B cell (primary cell): ENCODE results near the gene GNGT2. TPM values are rescaled to one million over a fixed set of nuclear protein-coding genes. Genes with fewer than 3 reads are reported as not detected.

ENCODE experiments used
- ATAC-seq: fragments of 200-7000 bp; cut with Tn5 transposase; one replicate; pipeline ENCODE4 v1.10.0; 2021; ENCODE audit warnings: low read depth, mild to moderate bottlenecking, moderate number of reproducible peaks, moderate library complexity
- CTCF ChIA-PET: fragments of 350-600 bp; sonication (Branson Sonifier 250); formaldehyde crosslinking; loops from one replicate; lab custom pipeline; 2021; ENCODE audit warnings: antibody characterized with exemption, inconsistent platforms; lab: Charles Lee
- POLR2A ChIA-PET: fragments of 350-600 bp; sonication (Branson Sonifier 250); formaldehyde crosslinking; loops from one replicate; lab custom pipeline; 2021; ENCODE audit warnings: antibody characterized with exemption; lab: Charles Lee
- DNase-seq: peaks from one replicate; pipeline ENCODE4 v3.0.0; 2013
- H2AFZ ChIP-seq: 2 replicates; pipeline ENCODE4 v1.6.1; 2012; ENCODE audit warnings: mild to moderate bottlenecking, low read depth, low read length; ENCODE audit not compliant: insufficient read depth, poor library complexity, severe bottlenecking
- H3K27ac ChIP-seq, 2 donors: 1 replicate in 1 of 2; 2 replicates in 1 of 2; pipeline ENCODE4 v1.5.1; 2012 to 2013; ENCODE audit warnings: low read length in 2 of 2, mild to moderate bottlenecking in 2 of 2, moderate library complexity in 1 of 2
- H3K27me3 ChIP-seq, 4 experiments: fragments of 200-600 bp in 1 of 4; sonication (generic) in 1 of 4; replicated peaks in 1 of 4; 1 replicate in 2 of 4; 2 replicates in 2 of 4; pipeline versions ENCODE4 v1.6.1 to v1.7.0; 2013 to 2016; ENCODE audit warnings: low read length in 3 of 4, mild to moderate bottlenecking in 2 of 4, mixed read lengths in 1 of 4, moderate library complexity in 1 of 4; ENCODE audit not compliant: insufficient read depth in 4 of 4, control insufficient read depth in 3 of 4; ENCODE audit errors: control extremely low read depth in 1 of 4
- H3K36me3 ChIP-seq, 2 experiments: replicated peaks in 1 of 2; 1 replicate in 1 of 2; 2 replicates in 1 of 2; pipeline versions ENCODE4 v1.6.1 to v1.7.1; 2013; ENCODE audit warnings: low read length in 1 of 2; ENCODE audit not compliant: insufficient read depth in 2 of 2, control insufficient read depth in 1 of 2; ENCODE audit errors: control extremely low read depth in 1 of 2, extremely low read depth in 1 of 2
- H3K4me1 ChIP-seq, 2 donors: fragments of 200-600 bp in 1 of 2; sonication (generic) in 1 of 2; 1 replicate in 1 of 2; 2 replicates in 1 of 2; pipeline versions ENCODE4 v1.5.1 to v1.6.1; 2013 to 2017; ENCODE audit warnings: low read length in 2 of 2; ENCODE audit not compliant: control insufficient read depth in 2 of 2, insufficient read depth in 2 of 2
- H3K4me2 ChIP-seq: replicated peaks from 2 replicates; pipeline ENCODE3; 2012; ENCODE audit warnings: mild to moderate bottlenecking, low read depth, low read length; ENCODE audit not compliant: poor library complexity, severe bottlenecking
- H3K4me3 ChIP-seq, 5 experiments: fragments of 200-600 bp in 1 of 5; sonication (generic) in 1 of 5; 1 replicate in 3 of 5; 2 replicates in 2 of 5; pipeline versions ENCODE4 v1.5.1 to v1.7.0; 2011 to 2016; ENCODE audit warnings: low read length in 4 of 5, mild to moderate bottlenecking in 4 of 5, low read depth in 2 of 5, control low read depth in 1 of 5, moderate library complexity in 1 of 5; ENCODE audit not compliant: insufficient read depth in 1 of 5; ENCODE audit errors: control extremely low read depth in 1 of 5, extremely low read depth in 1 of 5
- H3K79me2 ChIP-seq: fragments of 200-600 bp; sonication (generic); one replicate; pipeline ENCODE4 v1.6.0; 2016; ENCODE audit warnings: low read length; ENCODE audit not compliant: control insufficient read depth, insufficient read depth
- H3K9ac ChIP-seq: fragments of 200-600 bp; sonication (generic); 2 replicates; pipeline ENCODE4 v1.6.1; 2017; ENCODE audit warnings: mild to moderate bottlenecking, low read length, moderate library complexity
- H3K9me3 ChIP-seq, 3 donors: one replicate each; pipeline versions ENCODE4 v1.6.1 to v1.7.1; 2013; ENCODE audit warnings: low read length in 2 of 3; ENCODE audit not compliant: control insufficient read depth in 2 of 3, insufficient read depth in 1 of 3; ENCODE audit errors: control extremely low read depth in 1 of 3
- H4K20me1 ChIP-seq: 2 replicates; pipeline ENCODE4 v1.6.0; 2012; ENCODE audit warnings: mild to moderate bottlenecking, low read length; ENCODE audit not compliant: insufficient read depth, control insufficient read depth, poor library complexity, severe bottlenecking
- H3K27ac Mint-ChIP-seq: one replicate; pipeline ENCODE4 v1.8.0; 2021; ENCODE audit warnings: mixed read lengths
- H3K27me3 Mint-ChIP-seq: one replicate; pipeline ENCODE4 v1.8.0; 2021; ENCODE audit warnings: mixed read lengths
- H3K4me1 Mint-ChIP-seq: one replicate; pipeline ENCODE4 v1.8.0; 2021; ENCODE audit warnings: mixed read lengths
- H3K4me3 Mint-ChIP-seq: one replicate; pipeline ENCODE4 v1.8.0; 2021; ENCODE audit warnings: mixed read lengths
- H3K9me3 Mint-ChIP-seq: one replicate; pipeline ENCODE4 v1.8.0; 2022; ENCODE audit warnings: mixed read lengths; ENCODE audit not compliant: insufficient read depth
- EZH2 ChIP-seq: IDR thresholded peaks from 2 replicates; pipeline ENCODE4 v1.6.1; 2012; ENCODE audit warnings: borderline replicate concordance, low read depth, mild to moderate bottlenecking, moderate library complexity, low read length; ENCODE audit not compliant: insufficient read depth, poor library complexity, severe bottlenecking
- WGBS: methylation state at CpG from one replicate; pipeline ENCODE4 v1.1.5; 2013; ENCODE audit warnings: missing lambda C conversion rate; ENCODE audit not compliant: insufficient coverage; 5-methylcytosine and 5-hydroxymethylcytosine counted together
- intact Hi-C: fragments of 100-400 bp; cut with micrococcal nuclease; formaldehyde crosslinking; loops from one replicate; pipeline ENCODE4 v1.10.0; 2022
- polyA plus RNA-seq: library from polyadenylated mRNA; depleted of rRNA; stranded (reverse); fragments of >200 nt; gene quantifications from 2 replicates; pipeline ENCODE4 v1.2.3, GENCODE V29; 2012
- total RNA-seq, 2 donors: library from RNA; stranded (reverse); fragments of 120-200 nt in 1 of 2; gene quantifications; 1 replicate in 1 of 2; 2 replicates in 1 of 2; pipeline versions ENCODE4 v1.2.3 to v1.2.4, GENCODE V29; 2013 to 2022
- TF ChIP-seq, protein P1 (sequence below): fragments of 200-600 bp; IDR thresholded peaks from one replicate; pipeline ENCODE4 v1.8.0; 2022; ENCODE audit warnings: antibody characterized with exemption, mild to moderate bottlenecking

The GNGT2 gene
- total and polyA plus RNA-seq, 2 donors (not counting 1 experiment from before 2014, with no cell fraction given): 5.1 to 11.1 TPM

DNA sequence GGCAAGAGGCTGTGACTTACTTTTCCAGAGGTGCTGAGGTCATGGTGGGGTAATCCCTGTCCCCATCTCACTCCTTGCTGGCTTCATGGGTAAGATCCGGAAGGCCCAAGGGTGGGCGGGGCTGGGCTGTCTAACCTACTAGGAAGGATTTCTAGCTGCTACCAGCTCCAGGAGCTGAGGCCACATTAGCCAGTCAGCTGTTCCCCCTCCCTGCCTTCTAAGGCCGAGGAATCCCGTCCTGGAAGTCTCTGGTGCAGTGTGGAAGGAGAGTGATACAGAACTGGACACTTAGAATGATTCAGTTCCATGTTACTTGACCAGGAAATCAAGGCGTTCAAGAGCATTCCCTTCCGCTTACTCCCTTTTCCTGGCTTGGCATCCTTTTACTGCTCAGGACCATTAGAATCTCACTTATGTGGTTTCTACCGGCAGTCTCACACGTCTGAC, 8.9 kb downstream of the GNGT2 start:
- Mint-ChIP-seq H3K9me3 (no peaks in the 10 kb centered on the region), H3K27me3 (no peaks in the 10 kb centered on the region), H3K27ac (no peak overlapping the region), H3K4me3 (no peak overlapping the region), H3K4me1 (no peaks in the 10 kb centered on the region)
- Histone ChIP-seq H3K27ac (no peak overlapping the region), H3K79me2 (no peaks in the 10 kb centered on the region), H4K20me1 (no peaks in the 10 kb centered on the region), H2AFZ (no peak overlapping the region), H3K36me3 (peaks cover 0 to 3% of the 10 kb centered on the region in 2 experiments), H3K4me1 (no peaks in the 10 kb centered on the region), H3K4me3 (no peak overlapping the region), H3K9me3 (no peaks in the 10 kb centered on the region), H3K27me3 (no peaks in the 10 kb centered on the region), H3K9ac (no peak overlapping the region), H3K4me2 (no peak overlapping the region)
- ChIA-PET POLR2A (no interaction called here), CTCF (interaction anchor here (1.9 to 4.5 kb wide), 2 partner anchors 20 to 25 kb away, joined by 7 to 32 read pairs; no protein-coding TSS in a partner anchor)
- TF ChIP-seq, protein P1, sequence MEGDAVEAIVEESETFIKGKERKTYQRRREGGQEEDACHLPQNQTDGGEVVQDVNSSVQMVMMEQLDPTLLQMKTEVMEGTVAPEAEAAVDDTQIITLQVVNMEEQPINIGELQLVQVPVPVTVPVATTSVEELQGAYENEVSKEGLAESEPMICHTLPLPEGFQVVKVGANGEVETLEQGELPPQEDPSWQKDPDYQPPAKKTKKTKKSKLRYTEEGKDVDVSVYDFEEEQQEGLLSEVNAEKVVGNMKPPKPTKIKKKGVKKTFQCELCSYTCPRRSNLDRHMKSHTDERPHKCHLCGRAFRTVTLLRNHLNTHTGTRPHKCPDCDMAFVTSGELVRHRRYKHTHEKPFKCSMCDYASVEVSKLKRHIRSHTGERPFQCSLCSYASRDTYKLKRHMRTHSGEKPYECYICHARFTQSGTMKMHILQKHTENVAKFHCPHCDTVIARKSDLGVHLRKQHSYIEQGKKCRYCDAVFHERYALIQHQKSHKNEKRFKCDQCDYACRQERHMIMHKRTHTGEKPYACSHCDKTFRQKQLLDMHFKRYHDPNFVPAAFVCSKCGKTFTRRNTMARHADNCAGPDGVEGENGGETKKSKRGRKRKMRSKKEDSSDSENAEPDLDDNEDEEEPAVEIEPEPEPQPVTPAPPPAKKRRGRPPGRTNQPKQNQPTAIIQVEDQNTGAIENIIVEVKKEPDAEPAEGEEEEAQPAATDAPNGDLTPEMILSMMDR: no peak
- no peak for TF ChIP-seq EZH2
- intact Hi-C loops: no loop called here
- no peak for DNase-seq
- ATAC-seq: no peak
- WGBS: 99% methylated on average over 6 of the region's 8 CpGs

DNA sequence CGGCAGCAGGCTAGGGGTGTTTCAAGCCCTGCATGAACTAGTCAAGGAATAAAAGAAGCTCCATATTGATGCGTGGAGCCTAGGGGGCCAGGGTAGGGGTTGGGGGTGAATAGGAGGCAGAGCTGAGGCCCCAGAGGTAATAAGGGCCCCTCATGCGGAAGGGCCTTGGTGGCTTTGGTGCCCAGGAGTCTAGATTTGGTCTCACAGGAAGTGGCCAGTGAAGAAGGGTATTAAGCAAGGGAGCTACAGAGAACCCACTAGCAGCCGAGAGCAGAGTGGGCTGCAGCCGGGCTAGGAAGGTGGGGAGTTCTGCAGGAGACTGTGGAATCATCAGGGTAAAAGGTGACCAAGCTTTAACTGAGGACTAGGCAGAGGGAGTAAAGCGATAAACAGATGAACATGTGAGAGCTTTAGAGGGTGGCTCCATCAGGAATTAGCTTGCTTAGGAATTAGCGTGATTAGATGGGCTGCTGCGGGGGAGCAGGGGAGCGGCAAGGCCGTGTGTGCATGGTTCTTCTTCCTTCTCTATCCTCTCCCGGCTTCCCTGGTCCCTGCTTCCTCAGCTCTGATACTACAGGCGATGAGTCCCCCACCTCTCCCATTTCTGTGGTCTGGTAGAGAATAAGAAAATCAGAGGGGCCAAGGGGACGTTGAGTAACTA, 9.8 kb downstream of the GNGT2 start:
- ATAC-seq: no peak
- Histone ChIP-seq H3K4me1 (no peaks in the 10 kb centered on the region), H3K9ac (no peak overlapping the region), H3K4me3 (no peak overlapping the region), H3K27me3 (no peaks in the 10 kb centered on the region), H4K20me1 (no peaks in the 10 kb centered on the region), H3K36me3 (no peaks in the 10 kb centered on the region), H3K27ac (no peak overlapping the region), H3K9me3 (no peaks in the 10 kb centered on the region), H2AFZ (no peak overlapping the region), H3K4me2 (no peak overlapping the region), H3K79me2 (no peaks in the 10 kb centered on the region)
- WGBS: 96% methylated on average over 6 of the region's 13 CpGs
- no peak overlapping the region for H3K4me3 Mint-ChIP-seq
- H3K27ac Mint-ChIP-seq: no peak overlapping the region
- ChIA-PET POLR2A (interaction anchor here (1.4 kb wide), 1 partner anchor 12 kb away, joined by 3 read pairs; no protein-coding TSS in a partner anchor), CTCF (interaction anchor here (1.9 to 4.5 kb wide), 3 partner anchors 20 to 26 kb away, joined by 7 to 32 read pairs (median 12); no protein-coding TSS in a partner anchor)
- DNase-seq: no peak
- H3K4me1 Mint-ChIP-seq: peaks cover 2% of the 10 kb centered on the region
- TF ChIP-seq, protein P1: no peak
- TF ChIP-seq EZH2: no peak
- intact Hi-C loops: no loop called here
- H3K27me3 Mint-ChIP-seq: no peaks in the 10 kb centered on the region
- H3K9me3 Mint-ChIP-seq: no peaks in the 10 kb centered on the region
